Astrocyte (in vitro differentiated cells and primary cell): ENCODE measurements around the gene HJURP.

Experiments
- CTCF ChIP-seq: IDR thresholded peaks from 2 replicates; pipeline ENCODE4 v1.5.1; 2011; ENCODE audit warnings: low read depth, mild to moderate bottlenecking, inconsistent platforms, low read length, moderate library complexity; ENCODE audit not compliant: insufficient read depth
- EZH2 ChIP-seq: IDR thresholded peaks from 2 replicates; pipeline ENCODE4 v1.6.1; 2012; ENCODE audit warnings: mild to moderate bottlenecking, low read length, inconsistent platforms; ENCODE audit not compliant: insufficient read depth

- TF ChIP-seq CTCF (no peak), EZH2 (no peak)
Measured at GRCh38 chr2:233800208-233800607, 54.1 kb downstream of the HJURP start.
